Epithelial cell of esophagus (primary cell): ENCODE measurements around the gene CEP112.

Experiments used
- DNase-seq: peaks from one replicate; pipeline ENCODE4 v3.0.0; 2010; ENCODE audit warnings: low read depth
- H3K4me3 ChIP-seq: 2 replicates; pipeline ENCODE4 v1.5.1; 2011; ENCODE audit warnings: mild to moderate bottlenecking, low read length, control low read depth
- TF ChIP-seq, protein P1 (sequence below): IDR thresholded peaks from 2 replicates; pipeline ENCODE4 v1.5.1; 2011; ENCODE audit warnings: low read depth, mild to moderate bottlenecking, low read length, control low read depth, inconsistent platforms; ENCODE audit not compliant: insufficient read depth; ENCODE audit errors: missing control alignments

Gene CEP112

DNA sequence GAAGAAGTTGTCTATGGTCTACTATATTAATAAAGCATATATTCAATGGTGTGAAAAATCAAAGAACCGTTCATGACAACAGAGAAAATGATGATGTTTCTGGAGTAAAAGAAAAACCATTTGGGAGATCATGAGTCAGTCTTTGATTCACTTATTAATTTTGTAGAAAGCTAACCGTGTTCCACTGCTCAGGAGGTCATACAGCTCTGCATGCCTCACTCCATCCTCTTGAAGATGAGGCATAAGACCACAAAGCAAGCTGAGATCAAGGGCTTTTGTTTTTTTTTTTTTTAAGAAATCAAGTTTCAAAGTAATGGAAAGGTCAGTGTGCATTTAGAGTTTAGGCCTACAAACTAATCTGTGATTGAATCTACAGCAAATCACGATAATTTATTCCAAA, 206.4 kb downstream of the CEP112 start:
- H3K4me3 ChIP-seq: no peak overlapping the region
- DNase-seq: no peak
- TF ChIP-seq, protein P1, sequence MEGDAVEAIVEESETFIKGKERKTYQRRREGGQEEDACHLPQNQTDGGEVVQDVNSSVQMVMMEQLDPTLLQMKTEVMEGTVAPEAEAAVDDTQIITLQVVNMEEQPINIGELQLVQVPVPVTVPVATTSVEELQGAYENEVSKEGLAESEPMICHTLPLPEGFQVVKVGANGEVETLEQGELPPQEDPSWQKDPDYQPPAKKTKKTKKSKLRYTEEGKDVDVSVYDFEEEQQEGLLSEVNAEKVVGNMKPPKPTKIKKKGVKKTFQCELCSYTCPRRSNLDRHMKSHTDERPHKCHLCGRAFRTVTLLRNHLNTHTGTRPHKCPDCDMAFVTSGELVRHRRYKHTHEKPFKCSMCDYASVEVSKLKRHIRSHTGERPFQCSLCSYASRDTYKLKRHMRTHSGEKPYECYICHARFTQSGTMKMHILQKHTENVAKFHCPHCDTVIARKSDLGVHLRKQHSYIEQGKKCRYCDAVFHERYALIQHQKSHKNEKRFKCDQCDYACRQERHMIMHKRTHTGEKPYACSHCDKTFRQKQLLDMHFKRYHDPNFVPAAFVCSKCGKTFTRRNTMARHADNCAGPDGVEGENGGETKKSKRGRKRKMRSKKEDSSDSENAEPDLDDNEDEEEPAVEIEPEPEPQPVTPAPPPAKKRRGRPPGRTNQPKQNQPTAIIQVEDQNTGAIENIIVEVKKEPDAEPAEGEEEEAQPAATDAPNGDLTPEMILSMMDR: no peak

DNA sequence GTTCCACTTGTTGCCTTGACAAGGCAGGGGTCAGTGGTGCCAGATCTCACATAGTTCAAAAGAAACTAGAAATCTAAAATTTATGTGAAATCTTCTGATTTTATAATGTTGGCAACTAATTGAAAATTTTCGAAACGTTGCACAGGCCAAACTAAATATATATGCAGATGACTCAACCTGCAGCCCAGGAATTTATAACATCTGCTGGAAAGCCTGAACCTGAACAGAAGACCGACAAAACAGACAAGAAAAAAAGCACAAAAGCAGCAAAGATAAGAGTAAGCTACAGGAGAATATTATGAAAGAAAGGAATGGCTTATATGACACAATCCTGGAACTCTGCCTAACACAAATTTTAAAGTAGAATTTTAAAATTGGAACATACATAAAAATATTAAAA, 207.6 kb downstream of the CEP112 start:
- no peak overlapping the region for H3K4me3 ChIP-seq
- TF ChIP-seq, protein P1: no peak
- DNase-seq: no peak

DNA sequence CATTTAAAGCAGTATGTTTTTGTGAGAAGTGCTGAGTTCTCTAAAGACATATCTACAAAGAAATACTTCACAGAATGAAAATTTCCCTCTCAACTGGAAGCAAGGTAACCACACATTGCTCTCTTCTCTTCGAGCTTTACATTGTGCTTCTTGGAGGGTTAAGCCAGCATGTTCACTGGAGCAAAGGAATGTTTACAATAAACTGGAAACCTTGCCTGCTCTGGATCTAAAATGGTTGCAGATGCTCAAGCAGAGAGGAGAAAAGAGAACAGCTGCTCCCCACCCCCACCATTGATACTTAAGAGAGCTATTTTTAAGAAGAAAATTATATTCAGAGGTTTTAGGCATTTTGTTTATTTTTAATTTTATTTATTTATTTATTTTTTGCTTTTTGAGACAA, 213.1 kb downstream of the CEP112 start:
- H3K4me3 ChIP-seq: no peak overlapping the region
- DNase-seq: no peak
- TF ChIP-seq, protein P1: no peak

DNA sequence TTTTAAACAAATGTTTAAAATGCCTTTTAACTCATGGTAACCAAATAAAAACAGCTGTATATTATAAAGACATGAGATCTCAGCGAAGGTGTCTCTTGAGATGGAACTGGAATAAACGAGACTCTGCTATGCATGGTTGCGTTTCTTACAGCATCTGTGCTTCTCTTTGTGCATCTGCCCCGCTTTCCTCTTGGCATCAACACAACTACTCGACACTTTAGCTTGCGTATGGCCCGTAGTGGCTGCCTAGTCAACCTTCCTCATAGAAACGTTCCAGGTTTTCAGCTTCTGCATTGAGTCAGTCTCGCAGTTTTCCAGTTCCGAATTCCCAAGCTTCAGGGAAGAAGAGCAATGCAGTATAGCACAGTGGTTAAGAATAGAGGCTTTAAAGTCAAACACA, 214.9 kb downstream of the CEP112 start:
- DNase-seq: no peak
- H3K4me3 ChIP-seq: no peak overlapping the region
- TF ChIP-seq, protein P1: no peak

DNA sequence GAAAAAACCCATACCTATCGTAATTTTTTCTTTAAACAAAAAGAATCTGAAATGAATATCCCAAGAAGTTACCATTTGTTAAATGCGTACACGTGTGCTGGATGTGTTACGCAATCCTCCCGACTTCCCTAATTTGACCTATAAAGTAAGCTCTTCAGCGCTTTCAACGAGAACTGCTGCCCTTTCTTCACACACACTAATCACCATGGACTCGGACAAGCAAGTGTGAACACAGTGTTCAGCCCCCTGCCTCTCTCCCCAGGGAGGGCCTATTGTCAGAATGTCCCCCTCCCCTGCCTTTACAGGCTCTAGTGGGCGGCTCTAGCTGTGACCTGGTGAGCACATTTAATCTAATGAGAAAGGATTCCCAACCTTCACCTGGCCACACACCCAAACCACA, 216.1 kb downstream of the CEP112 start:
- H3K4me3 ChIP-seq: no peak overlapping the region
- TF ChIP-seq, protein P1: no peak
- peak; percentile 9 for DNase-seq

DNA sequence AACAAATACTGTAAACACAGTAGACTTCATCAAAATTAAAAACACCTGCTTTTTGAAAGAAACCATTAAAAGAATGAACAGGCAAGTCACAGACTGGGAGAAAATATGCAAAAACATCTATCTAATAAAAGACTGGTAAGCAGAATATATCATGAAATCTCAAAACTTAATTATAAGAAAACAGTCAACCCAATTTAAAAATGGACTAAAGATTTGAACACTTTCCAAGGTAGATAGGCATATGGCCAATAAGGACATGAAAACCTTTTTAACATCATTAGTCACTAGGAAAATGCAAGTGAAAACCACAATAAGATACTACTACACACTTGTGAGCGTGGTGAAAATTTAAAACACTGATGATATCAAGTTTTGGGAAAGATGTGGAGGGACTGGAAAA, 218.7 kb downstream of the CEP112 start:
- TF ChIP-seq, protein P1: no peak
- no peak overlapping the region for H3K4me3 ChIP-seq
- no peak for DNase-seq

DNA sequence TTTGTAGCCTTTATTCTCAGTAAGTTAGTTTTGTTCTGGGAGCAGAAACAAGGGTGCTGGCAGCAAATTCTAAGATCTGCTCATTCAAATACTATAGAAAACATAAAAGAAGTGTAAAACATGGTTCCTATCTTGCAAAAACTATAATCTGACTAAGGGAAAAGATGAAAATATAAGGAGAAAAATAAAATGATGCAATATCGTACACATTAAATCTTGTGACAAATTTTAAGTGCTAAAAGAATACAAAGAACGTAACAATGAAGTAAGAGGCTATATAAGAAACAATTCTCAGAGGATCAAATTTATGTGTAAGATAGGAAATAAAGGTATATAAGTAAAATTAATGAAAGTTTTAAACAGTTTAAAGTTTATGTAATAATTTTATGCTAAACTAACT, 224.6 kb downstream of the CEP112 start:
- no peak for DNase-seq
- H3K4me3 ChIP-seq: no peak overlapping the region
- TF ChIP-seq, protein P1: no peak
